ENCODE measurements around the gene KAZN.
A peak's percentile ranks its signal among the peaks of the same experiment; 100 is the strongest.

KAZN gene

DNA sequence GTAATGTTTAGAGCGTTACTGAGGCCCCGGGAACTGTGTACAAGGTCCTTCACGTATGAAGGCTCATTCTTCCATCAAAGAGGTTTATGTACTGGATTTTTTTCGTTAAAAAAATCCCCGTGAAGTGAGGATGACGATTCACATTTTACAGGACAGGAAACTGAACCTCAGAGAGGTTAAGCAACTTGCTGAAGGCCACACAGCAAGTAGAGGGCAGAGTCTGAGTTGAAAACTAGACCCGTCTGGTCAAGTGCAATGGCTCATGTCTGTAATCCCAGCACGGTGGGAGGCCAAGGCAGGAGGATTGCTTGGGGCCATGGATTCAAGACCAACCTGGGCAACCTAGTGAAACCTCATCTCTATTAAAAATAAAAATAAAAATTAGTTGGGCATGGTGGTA lies 140.2 kb downstream of the KAZN start:
- TF ChIP-seq, protein P1, sequence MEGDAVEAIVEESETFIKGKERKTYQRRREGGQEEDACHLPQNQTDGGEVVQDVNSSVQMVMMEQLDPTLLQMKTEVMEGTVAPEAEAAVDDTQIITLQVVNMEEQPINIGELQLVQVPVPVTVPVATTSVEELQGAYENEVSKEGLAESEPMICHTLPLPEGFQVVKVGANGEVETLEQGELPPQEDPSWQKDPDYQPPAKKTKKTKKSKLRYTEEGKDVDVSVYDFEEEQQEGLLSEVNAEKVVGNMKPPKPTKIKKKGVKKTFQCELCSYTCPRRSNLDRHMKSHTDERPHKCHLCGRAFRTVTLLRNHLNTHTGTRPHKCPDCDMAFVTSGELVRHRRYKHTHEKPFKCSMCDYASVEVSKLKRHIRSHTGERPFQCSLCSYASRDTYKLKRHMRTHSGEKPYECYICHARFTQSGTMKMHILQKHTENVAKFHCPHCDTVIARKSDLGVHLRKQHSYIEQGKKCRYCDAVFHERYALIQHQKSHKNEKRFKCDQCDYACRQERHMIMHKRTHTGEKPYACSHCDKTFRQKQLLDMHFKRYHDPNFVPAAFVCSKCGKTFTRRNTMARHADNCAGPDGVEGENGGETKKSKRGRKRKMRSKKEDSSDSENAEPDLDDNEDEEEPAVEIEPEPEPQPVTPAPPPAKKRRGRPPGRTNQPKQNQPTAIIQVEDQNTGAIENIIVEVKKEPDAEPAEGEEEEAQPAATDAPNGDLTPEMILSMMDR (conservative IDR thresholded peaks at IDR 0.05; ENCODE audit: low read depth, low read length), result no peak
- DNase-seq (ENCODE audit: low read depth), result no peak
- no peak overlapping the region for H3K4me3 ChIP-seq (ENCODE audit: low read depth, low read length)

DNA sequence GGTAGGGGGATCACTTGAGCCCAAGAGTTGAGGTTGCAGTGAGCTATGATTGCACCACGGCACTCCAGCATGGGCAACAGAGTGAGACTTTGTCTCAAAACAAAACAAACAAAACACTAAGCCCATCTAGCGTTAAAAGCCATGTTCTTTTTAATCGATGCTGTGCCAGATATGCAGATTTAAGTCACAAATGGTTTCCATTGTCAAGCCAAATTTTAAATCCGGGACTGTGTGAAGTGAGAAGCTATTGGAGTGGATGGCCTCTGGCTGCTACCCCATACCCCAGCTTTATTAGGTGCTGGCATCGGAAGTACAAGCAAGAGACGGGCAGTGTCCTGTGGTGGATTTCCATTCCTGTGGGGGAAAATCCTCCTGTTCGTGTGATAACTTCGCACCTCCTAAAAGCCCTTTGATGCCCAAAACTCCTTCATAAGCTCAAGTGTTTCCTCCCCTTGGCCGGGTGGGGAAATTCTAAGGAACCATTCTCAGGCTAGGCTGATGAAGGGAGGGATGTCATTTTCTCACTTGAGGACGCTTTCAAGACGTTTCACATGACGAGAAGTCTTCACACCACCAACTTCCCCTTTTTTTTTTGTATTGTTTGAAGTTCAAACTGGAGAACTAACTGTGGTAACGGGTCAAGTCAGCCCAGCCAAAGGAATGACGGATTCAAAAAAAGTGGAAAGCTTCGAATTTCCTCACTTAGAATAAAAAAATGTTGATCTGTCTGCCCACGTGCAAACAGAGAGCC lies 140.8 kb downstream of the KAZN start:
- H3K4me3 ChIP-seq (ENCODE audit: low read depth, low read length), result no peak overlapping the region
- DNase-seq (ENCODE audit: low read depth), result no peak
- TF ChIP-seq, protein P1 (conservative IDR thresholded peaks at IDR 0.05; ENCODE audit: low read depth, low read length), result no peak

DNA sequence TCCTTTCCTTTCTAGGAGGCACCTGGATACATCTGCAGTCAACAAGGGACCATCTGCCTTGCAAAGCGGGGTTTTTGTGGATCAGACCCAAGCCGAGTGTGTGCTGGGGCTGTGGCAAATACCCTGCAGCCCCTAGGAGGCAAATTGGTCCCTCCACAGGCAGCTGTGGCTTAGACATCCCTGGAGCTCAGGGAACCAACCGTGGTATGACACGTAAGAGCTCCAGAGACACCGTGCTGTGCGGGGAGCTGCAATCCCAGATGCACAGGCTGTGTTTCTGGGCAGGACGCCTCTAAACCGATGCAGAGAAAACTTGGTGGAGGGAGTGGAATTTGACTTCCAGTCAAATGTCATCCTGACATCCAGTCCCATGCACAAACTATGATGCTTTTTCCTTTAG lies 141.5 kb downstream of the KAZN start:
- TF ChIP-seq, protein P1 (conservative IDR thresholded peaks at IDR 0.05; ENCODE audit: low read depth, low read length), result no peak
- DNase-seq (ENCODE audit: low read depth), result peak; percentile 42
- no peak overlapping the region for H3K4me3 ChIP-seq (ENCODE audit: low read depth, low read length)

DNA sequence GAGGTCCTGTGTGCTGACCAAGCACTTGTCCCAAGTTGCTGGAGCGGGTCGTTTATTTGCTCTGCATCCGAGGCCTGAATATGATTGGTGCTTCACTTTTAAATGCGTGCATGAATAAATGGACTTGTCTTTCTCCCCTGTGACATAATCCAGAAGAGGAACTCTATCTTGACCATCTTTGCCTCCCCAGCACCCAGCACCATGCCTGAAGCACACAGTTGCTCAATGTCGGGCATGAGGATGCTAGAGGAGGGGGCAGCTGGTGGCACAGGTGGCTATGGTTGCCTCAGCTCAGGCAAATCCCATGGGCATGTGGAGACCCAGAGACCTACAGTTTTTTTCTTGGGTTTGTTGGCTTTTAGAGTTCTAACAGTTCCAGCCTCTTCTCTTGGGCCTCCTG lies 142.6 kb downstream of the KAZN start:
- TF ChIP-seq, protein P1 (conservative IDR thresholded peaks at IDR 0.05; ENCODE audit: low read depth, low read length), result no peak
- no peak overlapping the region for H3K4me3 ChIP-seq (ENCODE audit: low read depth, low read length)

DNA sequence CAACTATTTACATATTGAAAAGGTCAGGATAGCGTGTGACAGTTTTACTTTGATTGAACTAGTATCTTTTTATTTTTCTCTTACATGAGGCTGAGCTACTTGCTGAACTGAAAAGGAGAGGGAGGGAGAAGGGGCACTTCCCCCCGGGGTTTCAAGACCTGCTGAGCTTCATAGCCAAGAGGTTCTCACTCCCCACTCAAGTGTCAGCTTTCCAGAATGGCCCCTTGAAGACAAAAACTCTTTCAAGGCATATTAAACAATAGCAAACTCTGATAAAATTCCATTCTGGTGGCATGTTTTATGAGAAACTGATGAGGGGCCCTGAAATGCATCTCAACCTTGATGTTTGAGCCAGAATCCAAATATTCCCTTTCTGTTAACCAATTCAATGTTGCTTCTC lies 143.0 kb downstream of the KAZN start:
- H3K4me3 ChIP-seq (ENCODE audit: low read depth, low read length), result no peak overlapping the region
- TF ChIP-seq, protein P1 (conservative IDR thresholded peaks at IDR 0.05; ENCODE audit: low read depth, low read length), result no peak
- no peak for DNase-seq (ENCODE audit: low read depth)

More for the DNA sequence above, 142.6 kb downstream of the KAZN start:
- DNase-seq (ENCODE audit: low read depth), result no peak

DNA sequence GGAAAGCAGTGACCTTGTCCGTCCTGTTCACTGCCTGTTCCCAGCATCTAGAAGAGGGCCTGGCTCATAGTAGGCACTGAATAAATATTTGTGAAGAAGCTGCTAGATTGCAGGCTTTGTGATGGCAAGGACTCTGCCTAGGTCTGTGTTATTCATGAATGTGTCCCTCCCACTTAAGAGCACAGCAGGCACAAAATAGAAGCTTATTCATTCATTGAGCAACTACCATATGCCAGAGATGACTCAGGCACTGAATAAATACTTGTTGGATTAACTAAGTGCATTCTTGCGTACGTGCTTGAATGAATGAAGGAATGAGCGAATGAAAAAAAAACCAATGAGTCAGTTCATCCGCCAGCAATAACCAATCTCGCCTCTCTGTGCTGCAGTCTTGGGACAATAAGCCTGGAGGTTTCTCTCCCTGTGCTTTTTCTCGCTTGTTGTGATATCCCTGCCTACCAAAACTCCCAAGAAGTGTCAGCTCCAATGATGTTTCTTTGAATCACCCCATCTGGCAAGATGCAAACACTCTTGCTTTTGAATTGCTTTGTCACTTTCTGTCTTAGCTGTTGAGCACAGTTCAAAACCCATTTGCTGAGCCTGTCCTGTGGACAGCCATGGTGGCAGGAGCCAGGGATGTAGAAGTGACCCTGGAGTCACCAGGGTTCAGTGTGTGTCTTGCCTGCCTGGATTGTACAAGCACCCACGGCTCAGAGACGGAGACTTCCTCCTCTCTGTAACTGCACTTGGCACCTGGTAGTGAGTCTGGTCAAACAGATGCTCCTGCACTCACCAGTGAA lies 143.9 kb downstream of the KAZN start:
- TF ChIP-seq, protein P1 (conservative IDR thresholded peaks at IDR 0.05; ENCODE audit: low read depth, low read length), result no peak
- DNase-seq (ENCODE audit: low read depth), result peak; percentile 97
- no peak overlapping the region for H3K4me3 ChIP-seq (ENCODE audit: low read depth, low read length)

Data from choroid plexus epithelial cell (primary cell).